ENCODE measurements around the gene XIRP1.
A peak's percentile ranks its signal among the peaks of the same experiment; 100 is the strongest.
"Not testable (repeated sequence)": the region's sequence is repeated elsewhere in the genome, so short reads cannot be mapped to it uniquely, and the experiment has no call there.

The XIRP1 gene

DNA sequence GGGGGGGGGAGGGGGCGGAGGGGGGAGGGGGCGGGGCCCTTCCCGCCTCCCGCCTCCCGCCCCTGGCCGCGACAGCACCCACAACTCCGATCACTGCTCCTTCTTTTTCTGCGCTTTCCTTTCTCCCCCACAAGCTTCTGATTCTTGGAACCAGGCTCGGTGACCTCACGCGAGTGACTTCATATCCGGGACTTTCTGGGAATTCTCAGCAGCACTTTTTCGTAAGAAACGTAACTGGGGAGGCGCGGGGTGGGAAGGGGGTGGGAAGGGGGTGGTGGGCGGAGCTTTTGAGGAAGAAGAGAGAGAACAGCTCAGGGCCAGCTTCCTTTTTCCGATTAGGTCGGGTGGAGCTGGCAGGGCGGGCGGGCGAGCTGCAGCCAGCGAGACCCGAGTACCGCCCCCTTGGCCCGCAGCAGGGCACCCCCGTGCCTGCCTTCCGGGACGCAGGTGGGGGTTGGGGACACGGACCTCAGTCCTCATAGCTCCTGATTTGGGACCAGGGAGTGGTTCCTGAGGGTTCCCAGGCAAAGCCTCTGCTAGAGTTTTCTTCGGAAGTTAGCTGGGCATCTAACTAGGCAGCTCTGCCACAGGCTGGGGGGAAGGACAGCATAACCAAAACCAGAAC lies 14.6 kb downstream of the XIRP1 start:
- H3K9me3 ChIP-seq (ENCODE audit: control insufficient read depth in 2 of 2, low read length in 2 of 2), result no peaks in the 10 kb centered on the region
- H3K27ac ChIP-seq (ENCODE audit: low read length), result peak overlapping the region; percentile 95
- peaks cover 25% of the 10 kb centered on the region for H3K4me1 ChIP-seq (ENCODE audit: control insufficient read depth, insufficient read depth, low read length)
- no peaks in the 10 kb centered on the region for H3K27me3 ChIP-seq (ENCODE audit: control insufficient read depth in 1 of 2, insufficient read depth in 2 of 2, low read length in 2 of 2)
- peak overlapping the region; percentile 74 to 87 for H3K9ac ChIP-seq (ENCODE audit: low read length in 2 of 2)
- H3K4me3 ChIP-seq (ENCODE audit: low read length in 2 of 2), result peak overlapping the region; percentile 57 to 73
- H3K36me3 ChIP-seq (ENCODE audit: control insufficient read depth in 2 of 2, insufficient read depth in 2 of 2, low read length in 2 of 2), result no peaks in the 10 kb centered on the region

DNA sequence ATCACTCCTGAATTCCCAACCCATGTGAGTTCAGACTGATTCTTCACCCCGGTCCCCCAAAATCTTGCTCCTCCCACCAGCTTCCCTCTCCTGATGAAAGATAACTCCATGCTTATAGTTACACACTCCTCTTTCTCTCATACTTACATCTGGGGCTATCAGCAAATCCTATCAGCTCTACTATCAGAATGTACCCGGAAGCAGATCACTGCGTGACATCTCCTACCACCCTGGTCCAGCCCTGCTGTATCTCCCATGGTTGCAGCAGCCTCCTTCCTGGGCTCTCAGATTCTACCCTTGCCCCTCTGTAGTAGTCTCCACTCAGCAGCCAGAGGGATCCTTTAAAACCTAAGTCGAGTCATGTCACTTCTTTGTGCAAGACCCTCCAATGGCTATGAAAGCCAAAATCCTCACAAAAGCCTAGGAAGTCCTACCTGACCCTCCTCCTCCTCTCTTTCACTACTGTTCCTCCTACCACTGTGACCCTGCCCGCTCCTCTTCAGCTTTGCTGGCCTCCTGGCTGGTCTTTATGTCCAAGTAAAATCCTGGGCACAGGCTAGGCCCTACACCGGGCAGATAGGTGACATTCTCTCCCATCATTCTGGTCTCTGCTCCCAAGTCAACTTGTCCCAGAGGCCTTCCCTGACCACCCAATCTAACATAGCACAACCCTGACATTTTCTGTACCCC lies 16.2 kb downstream of the XIRP1 start:
- Histone ChIP-seq H3K36me3 (ENCODE audit: control insufficient read depth in 2 of 2, insufficient read depth in 2 of 2, low read length in 2 of 2) (no peaks in the 10 kb centered on the region), H3K4me3 (ENCODE audit: low read length in 2 of 2) (no peak overlapping the region), H3K27ac (ENCODE audit: low read length) (peak overlapping the region; percentile 95), H3K9me3 (ENCODE audit: control insufficient read depth in 2 of 2, low read length in 2 of 2) (no peaks in the 10 kb centered on the region), H3K9ac (ENCODE audit: low read length in 2 of 2) (peak overlapping the region in 1 of 2 donors; percentile 76), H3K4me1 (ENCODE audit: control insufficient read depth, insufficient read depth, low read length) (peaks cover 21% of the 10 kb centered on the region), H3K27me3 (ENCODE audit: control insufficient read depth in 1 of 2, insufficient read depth in 2 of 2, low read length in 2 of 2) (no peaks in the 10 kb centered on the region)

DNA sequence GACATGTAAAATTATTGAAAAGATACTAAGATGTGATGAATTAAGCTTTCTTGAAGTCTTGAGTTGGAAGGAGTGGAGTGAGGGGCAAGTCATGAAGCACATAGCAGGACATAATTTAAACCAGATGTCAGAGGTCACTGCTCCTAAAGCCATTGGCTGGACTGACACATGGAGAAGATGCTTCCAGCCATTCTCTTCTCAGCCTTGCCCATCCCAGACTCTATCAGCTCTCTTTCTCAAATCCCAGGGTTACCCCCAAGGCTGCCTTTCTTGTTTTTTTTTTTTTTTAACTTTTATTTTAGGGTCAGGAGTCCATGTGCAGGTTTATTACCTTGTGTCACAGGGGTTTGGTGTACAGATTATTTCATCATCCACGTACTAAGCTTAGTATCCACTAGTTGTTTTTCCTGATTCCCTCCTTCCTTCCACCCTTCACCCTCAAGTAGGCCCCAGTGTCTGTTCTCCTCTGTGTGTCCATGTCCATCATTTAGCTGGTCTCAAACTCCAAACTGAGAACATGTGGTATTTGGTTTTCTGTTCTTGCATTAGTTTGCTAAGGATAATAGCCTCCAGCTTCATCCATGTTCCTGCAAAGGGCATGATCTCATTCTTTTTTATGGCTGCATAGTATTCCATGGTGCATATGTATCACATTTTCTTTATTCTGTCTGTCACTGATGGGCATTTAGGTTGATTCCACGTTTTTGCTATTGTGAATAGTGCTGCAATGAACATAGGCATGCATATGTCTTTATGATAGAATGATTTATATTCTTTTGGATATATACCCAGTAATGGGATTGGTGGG lies 18.9 kb downstream of the XIRP1 start:
- no peak overlapping the region for H3K9ac ChIP-seq (ENCODE audit: low read length in 2 of 2)
- H3K36me3 ChIP-seq (ENCODE audit: control insufficient read depth in 2 of 2, insufficient read depth in 2 of 2, low read length in 2 of 2), result no peaks in the 10 kb centered on the region
- H3K27me3 ChIP-seq (ENCODE audit: control insufficient read depth in 1 of 2, insufficient read depth in 2 of 2, low read length in 2 of 2), result no peaks in the 10 kb centered on the region
- H3K4me1 ChIP-seq (ENCODE audit: control insufficient read depth, insufficient read depth, low read length), result peaks cover 7% of the 10 kb centered on the region
- H3K9me3 ChIP-seq (ENCODE audit: control insufficient read depth in 2 of 2, low read length in 2 of 2), result no peaks in the 10 kb centered on the region
- H3K27ac ChIP-seq (ENCODE audit: low read length), result no peak overlapping the region
- H3K4me3 ChIP-seq (ENCODE audit: low read length in 2 of 2), result no peak overlapping the region

DNA sequence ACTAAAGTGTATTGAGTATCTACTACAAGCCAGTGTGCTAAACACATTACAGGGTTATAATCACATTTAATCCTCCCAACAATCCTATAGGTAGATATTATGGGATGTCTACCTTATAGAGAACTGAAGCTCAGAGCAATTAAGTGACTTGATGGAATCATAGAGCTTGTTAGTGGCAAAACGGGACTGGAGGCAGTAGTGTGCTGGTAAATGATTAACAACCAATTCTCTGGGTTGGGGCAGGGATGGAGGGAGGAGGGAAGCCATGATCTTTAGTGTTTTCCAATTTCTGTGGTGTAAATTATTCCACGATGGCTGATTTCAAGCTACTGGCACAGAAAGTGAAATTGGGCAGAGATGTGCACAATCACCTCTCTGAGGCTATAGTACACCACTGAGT lies 20.5 kb downstream of the XIRP1 start:
- H3K9me3 ChIP-seq (ENCODE audit: control insufficient read depth in 2 of 2, low read length in 2 of 2), result no peaks in the 10 kb centered on the region

DNA sequence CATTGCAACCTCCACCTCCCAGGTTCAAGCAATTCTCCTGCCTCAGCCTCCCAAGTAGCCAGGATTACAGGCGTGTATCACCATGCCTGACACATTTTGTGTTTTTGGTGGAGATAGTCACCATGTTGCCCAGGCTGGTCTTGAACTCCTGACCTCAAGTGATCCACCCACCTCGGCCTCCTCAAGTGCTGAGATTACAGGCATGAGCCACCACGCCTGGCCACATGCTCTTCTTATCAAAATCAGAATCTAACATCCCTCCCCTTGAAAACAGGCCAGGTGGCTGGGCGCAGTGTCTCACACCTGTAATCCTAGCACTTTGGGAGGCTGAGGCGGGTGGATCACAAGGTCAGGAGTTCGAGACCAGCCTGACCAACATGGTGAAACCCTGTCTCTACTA lies 21.5 kb downstream of the XIRP1 start:
- not testable (repeated sequence) for H3K9ac ChIP-seq (ENCODE audit: low read length in 2 of 2); H3K27ac ChIP-seq (ENCODE audit: low read length); H3K27me3 ChIP-seq (ENCODE audit: control insufficient read depth in 1 of 2, insufficient read depth in 2 of 2, low read length in 2 of 2); H3K4me1 ChIP-seq (ENCODE audit: control insufficient read depth, insufficient read depth, low read length); H3K9me3 ChIP-seq (ENCODE audit: control insufficient read depth in 2 of 2, low read length in 2 of 2); H3K36me3 ChIP-seq (ENCODE audit: control insufficient read depth in 2 of 2, insufficient read depth in 2 of 2, low read length in 2 of 2); H3K4me3 ChIP-seq (ENCODE audit: low read length in 2 of 2)

More for the DNA sequence above, 20.5 kb downstream of the XIRP1 start:
- H3K4me1 ChIP-seq (ENCODE audit: control insufficient read depth, insufficient read depth, low read length), result peaks cover under 1% of the 10 kb centered on the region
- H3K9ac ChIP-seq (ENCODE audit: low read length in 2 of 2), result no peak overlapping the region
- H3K4me3 ChIP-seq (ENCODE audit: low read length in 2 of 2), result no peak overlapping the region
- no peaks in the 10 kb centered on the region for H3K36me3 ChIP-seq (ENCODE audit: control insufficient read depth in 2 of 2, insufficient read depth in 2 of 2, low read length in 2 of 2)
- no peaks in the 10 kb centered on the region for H3K27me3 ChIP-seq (ENCODE audit: control insufficient read depth in 1 of 2, insufficient read depth in 2 of 2, low read length in 2 of 2)
- H3K27ac ChIP-seq (ENCODE audit: low read length), result no peak overlapping the region

DNA sequence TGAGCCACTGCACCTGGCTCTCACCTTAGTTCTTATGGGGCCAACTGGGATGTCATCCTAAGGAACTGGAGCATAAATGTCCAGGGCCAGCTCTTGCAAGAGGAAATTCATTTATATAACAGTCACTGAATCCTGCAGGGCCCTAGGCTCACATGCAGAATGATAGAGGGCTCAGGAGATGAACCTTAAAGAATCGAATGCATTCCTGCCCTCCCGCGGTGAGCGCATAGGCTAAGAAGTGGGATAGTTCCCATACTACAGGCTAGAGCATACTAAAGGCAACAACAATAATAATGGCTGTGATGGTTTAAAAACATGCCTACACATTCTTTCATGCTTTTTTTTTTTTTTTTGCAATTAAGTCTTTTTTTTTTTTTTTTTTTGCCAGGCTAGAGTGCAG lies 21.9 kb downstream of the XIRP1 start:
- Histone ChIP-seq H3K9ac (ENCODE audit: low read length in 2 of 2) (no peak overlapping the region), H3K4me1 (ENCODE audit: control insufficient read depth, insufficient read depth, low read length) (no peaks in the 10 kb centered on the region), H3K9me3 (ENCODE audit: control insufficient read depth in 2 of 2, low read length in 2 of 2) (no peaks in the 10 kb centered on the region), H3K4me3 (ENCODE audit: low read length in 2 of 2) (no peak overlapping the region), H3K27me3 (ENCODE audit: control insufficient read depth in 1 of 2, insufficient read depth in 2 of 2, low read length in 2 of 2) (no peaks in the 10 kb centered on the region), H3K36me3 (ENCODE audit: control insufficient read depth in 2 of 2, insufficient read depth in 2 of 2, low read length in 2 of 2) (no peaks in the 10 kb centered on the region), H3K27ac (ENCODE audit: low read length) (no peak overlapping the region)

DNA sequence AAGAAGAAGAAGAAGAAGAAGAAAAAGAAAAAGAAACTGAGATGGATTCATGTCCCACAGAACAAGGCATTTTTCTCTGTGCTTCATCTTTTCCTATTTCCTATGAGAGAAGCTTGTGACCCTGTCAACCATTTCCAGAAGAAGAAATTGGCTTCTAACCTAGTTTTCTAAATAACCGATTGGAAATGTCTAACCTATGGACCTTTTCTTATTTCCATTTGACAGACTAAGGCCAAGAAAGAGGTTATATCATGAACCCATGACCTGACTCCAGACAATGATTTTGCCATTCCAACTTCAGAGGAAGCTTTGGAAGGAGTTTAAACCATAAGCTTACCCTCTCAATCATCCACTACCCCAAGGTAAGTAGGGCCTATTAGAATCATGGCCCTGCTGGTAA lies 22.7 kb downstream of the XIRP1 start:
- Histone ChIP-seq H3K36me3 (ENCODE audit: control insufficient read depth in 2 of 2, insufficient read depth in 2 of 2, low read length in 2 of 2) (no peaks in the 10 kb centered on the region), H3K9me3 (ENCODE audit: control insufficient read depth in 2 of 2, low read length in 2 of 2) (no peaks in the 10 kb centered on the region), H3K9ac (ENCODE audit: low read length in 2 of 2) (no peak overlapping the region), H3K4me3 (ENCODE audit: low read length in 2 of 2) (no peak overlapping the region), H3K27ac (ENCODE audit: low read length) (no peak overlapping the region), H3K4me1 (ENCODE audit: control insufficient read depth, insufficient read depth, low read length) (no peaks in the 10 kb centered on the region), H3K27me3 (ENCODE audit: control insufficient read depth in 1 of 2, insufficient read depth in 2 of 2, low read length in 2 of 2) (no peaks in the 10 kb centered on the region)

DNA sequence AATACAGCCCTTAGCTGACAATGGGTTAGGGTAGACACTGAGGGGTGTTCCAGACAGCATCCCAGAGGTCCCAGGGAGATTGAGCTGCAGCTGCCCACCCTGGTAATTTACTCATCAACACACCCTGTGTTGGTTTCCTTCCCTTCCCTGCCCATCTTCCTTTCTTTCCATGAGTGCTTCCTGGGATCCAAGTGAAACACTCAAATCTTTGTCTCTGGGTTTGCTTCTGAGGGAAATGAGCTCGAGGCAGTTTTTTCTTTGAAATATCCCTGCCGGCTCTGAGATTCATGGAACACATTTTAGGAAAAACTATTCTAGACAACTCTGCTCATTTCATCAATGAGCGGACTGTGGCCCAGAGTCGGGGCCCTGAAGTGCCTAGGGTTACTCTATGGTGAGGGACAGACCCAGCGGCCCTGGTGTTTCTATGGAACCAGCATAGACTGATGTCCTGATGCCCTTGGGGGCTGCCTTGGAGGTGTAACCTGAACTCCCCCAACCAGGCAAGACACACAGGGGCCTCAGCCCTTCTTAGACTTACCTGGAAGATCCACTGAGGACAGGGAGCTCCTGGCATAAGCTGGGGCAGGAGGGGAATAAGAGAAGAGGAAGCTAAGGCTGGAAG lies 24.1 kb downstream of the XIRP1 start:
- Histone ChIP-seq H3K9ac (ENCODE audit: low read length in 2 of 2) (no peak overlapping the region), H3K27ac (ENCODE audit: low read length) (no peak overlapping the region), H3K27me3 (ENCODE audit: control insufficient read depth in 1 of 2, insufficient read depth in 2 of 2, low read length in 2 of 2) (no peaks in the 10 kb centered on the region), H3K4me1 (ENCODE audit: control insufficient read depth, insufficient read depth, low read length) (no peaks in the 10 kb centered on the region), H3K4me3 (ENCODE audit: low read length in 2 of 2) (no peak overlapping the region), H3K36me3 (ENCODE audit: control insufficient read depth in 2 of 2, insufficient read depth in 2 of 2, low read length in 2 of 2) (no peaks in the 10 kb centered on the region), H3K9me3 (ENCODE audit: control insufficient read depth in 2 of 2, low read length in 2 of 2) (peaks cover 0 to 1% of the 10 kb centered on the region in 2 donors)

DNA sequence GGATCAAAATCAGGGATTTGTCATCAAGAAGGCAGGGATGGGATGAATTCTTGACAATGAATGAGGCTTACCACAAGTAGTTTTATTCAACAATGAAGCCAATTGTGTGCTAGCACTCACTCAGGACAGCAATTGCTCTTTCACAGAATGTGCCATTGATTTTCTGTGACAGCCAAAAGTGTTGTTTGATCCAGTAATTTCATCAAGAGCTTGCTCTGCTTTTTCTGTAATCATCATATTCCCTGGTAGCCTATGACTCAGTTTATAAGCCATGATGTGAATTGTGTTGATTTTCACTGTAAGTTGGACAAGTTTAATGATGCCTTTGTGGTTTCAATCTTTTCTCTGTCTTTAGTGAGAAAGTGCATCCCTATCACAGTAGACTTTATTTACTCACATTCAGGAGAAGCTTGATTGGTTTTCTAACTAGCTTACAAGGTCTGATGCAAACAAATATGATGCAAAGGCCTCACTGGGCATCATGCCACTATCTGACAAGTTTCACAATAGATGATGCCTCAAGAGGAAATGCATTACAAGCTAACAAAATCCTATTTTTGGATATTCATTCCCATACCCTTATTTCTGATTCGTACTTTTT lies 25.4 kb downstream of the XIRP1 start:
- Histone ChIP-seq H3K9me3 (ENCODE audit: control insufficient read depth in 2 of 2, low read length in 2 of 2) (peaks cover 0 to 3% of the 10 kb centered on the region in 2 donors), H3K9ac (ENCODE audit: low read length in 2 of 2) (no peak overlapping the region), H3K27ac (ENCODE audit: low read length) (no peak overlapping the region), H3K27me3 (ENCODE audit: control insufficient read depth in 1 of 2, insufficient read depth in 2 of 2, low read length in 2 of 2) (no peaks in the 10 kb centered on the region), H3K4me1 (ENCODE audit: control insufficient read depth, insufficient read depth, low read length) (no peaks in the 10 kb centered on the region), H3K36me3 (ENCODE audit: control insufficient read depth in 2 of 2, insufficient read depth in 2 of 2, low read length in 2 of 2) (no peaks in the 10 kb centered on the region), H3K4me3 (ENCODE audit: low read length in 2 of 2) (no peak overlapping the region)

DNA sequence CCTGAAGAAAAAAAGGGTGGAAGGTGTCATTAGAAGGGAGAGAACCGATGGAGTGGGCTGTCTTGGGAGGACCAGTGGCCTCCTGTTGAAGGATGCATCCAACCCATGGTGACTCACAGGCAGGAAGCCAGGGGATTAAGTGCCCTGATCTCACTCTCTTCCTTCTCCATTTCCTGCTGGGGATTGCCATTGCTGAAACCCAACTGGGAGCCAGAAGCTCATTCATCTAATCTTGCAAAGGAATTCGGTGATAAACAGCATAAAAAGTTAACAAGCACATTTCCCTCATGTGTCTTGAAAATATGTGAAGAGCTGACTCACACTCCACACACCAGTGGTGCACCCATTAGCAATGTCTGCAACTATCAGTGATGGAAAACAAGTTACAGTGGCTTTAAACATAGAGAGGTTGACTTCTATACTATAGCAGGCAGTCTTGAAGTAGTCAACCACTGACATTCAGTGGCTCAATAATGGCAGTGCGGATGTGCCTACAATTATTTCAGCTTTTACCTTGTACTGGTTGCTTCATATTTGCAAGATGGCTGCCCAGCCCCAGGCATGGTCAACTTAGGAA lies 26.2 kb downstream of the XIRP1 start:
- no peaks in the 10 kb centered on the region for H3K27me3 ChIP-seq (ENCODE audit: control insufficient read depth in 1 of 2, insufficient read depth in 2 of 2, low read length in 2 of 2)
- H3K9ac ChIP-seq (ENCODE audit: low read length in 2 of 2), result no peak overlapping the region
- no peak overlapping the region for H3K4me3 ChIP-seq (ENCODE audit: low read length in 2 of 2)
- H3K27ac ChIP-seq (ENCODE audit: low read length), result no peak overlapping the region
- H3K9me3 ChIP-seq (ENCODE audit: control insufficient read depth in 2 of 2, low read length in 2 of 2), result peaks cover 0 to 3% of the 10 kb centered on the region in 2 donors
- no peaks in the 10 kb centered on the region for H3K36me3 ChIP-seq (ENCODE audit: control insufficient read depth in 2 of 2, insufficient read depth in 2 of 2, low read length in 2 of 2)
- no peaks in the 10 kb centered on the region for H3K4me1 ChIP-seq (ENCODE audit: control insufficient read depth, insufficient read depth, low read length)

Data from stomach smooth muscle (tissue), 2 donors.